IMR-90 (cell line): Measurements from ENCODE around the gene ZNF385B. TPM values are rescaled to one million over a fixed set of nuclear protein-coding genes. Genes with fewer than 3 reads are reported as not detected.

Experiments used
- ATAC-seq: fragments of 200-7000 bp; cut with Tn5 transposase; 2 replicates; pipeline ENCODE4 v1.9.1; 2020; ENCODE audit warnings: low read depth, mild to moderate bottlenecking, moderate library complexity
- BruUV-seq: library from RNA; stranded (reverse); fragments of 400-500 nt; replicated peaks from 2 replicates; lab custom pipeline; 2021; lab: Mats Ljungman, UMichigan
- CTCF ChIA-PET: fragments of 300-600 bp; formaldehyde crosslinking; extraction: SDS; loops from one replicate; lab custom pipeline; 2021; ENCODE audit warnings: antibody characterized with exemption; lab: Yijun Ruan, JAX
- POLR2A ChIA-PET: fragments of 300-600 bp; sonication (Branson Sonifier 250); formaldehyde crosslinking; loops from one replicate; lab custom pipeline; 2022; ENCODE audit warnings: antibody characterized with exemption; ENCODE audit not compliant: unreplicated experiment; lab: Charles Lee
- DNase-seq: peaks from one replicate; pipeline ENCODE4 v3.0.0; 2013
- H2AFZ ChIP-seq: replicated peaks from 2 replicates; pipeline ENCODE3; 2013; ENCODE audit warnings: low read length, mild to moderate bottlenecking; ENCODE audit not compliant: poor library complexity
- H2AK5ac ChIP-seq: 2 replicates; pipeline ENCODE4 v1.6.1; 2013; ENCODE audit warnings: low read depth, low read length, inconsistent platforms
- H2AK9ac ChIP-seq: replicated peaks from 2 replicates; pipeline ENCODE3; 2013; ENCODE audit warnings: mild to moderate bottlenecking, low read depth, low read length, moderate library complexity; ENCODE audit not compliant: poor library complexity
- H2BK120ac ChIP-seq: 2 replicates; pipeline ENCODE4 v1.6.1; 2013; ENCODE audit warnings: low read depth, low read length, inconsistent platforms
- H2BK15ac ChIP-seq: 3 replicates; pipeline ENCODE4 v1.6.1; 2013; ENCODE audit warnings: low read depth, low read length, inconsistent platforms
- H2BK20ac ChIP-seq: 2 replicates; pipeline ENCODE4 v1.6.1; 2013; ENCODE audit warnings: low read depth, mild to moderate bottlenecking, inconsistent platforms, low read length, moderate library complexity
- H2BK5ac ChIP-seq: 2 replicates; pipeline ENCODE4 v1.6.1; 2013; ENCODE audit warnings: mild to moderate bottlenecking, low read depth, low read length, inconsistent platforms; ENCODE audit not compliant: poor library complexity, severe bottlenecking
- H3K14ac ChIP-seq: replicated peaks from 2 replicates; pipeline ENCODE4 v1.6.1; 2013; ENCODE audit warnings: low read depth, low read length, inconsistent platforms
- H3K18ac ChIP-seq: 2 replicates; pipeline ENCODE4 v1.6.1; 2013; ENCODE audit warnings: low read depth, low read length, control low read depth
- H3K23ac ChIP-seq: 2 replicates; pipeline ENCODE4 v1.6.1; 2013; ENCODE audit warnings: low read depth, low read length, inconsistent platforms
- H3K27ac ChIP-seq: 2 replicates; pipeline ENCODE4 v1.5.1; 2013; ENCODE audit warnings: mild to moderate bottlenecking, control low read depth, low read length; ENCODE audit not compliant: insufficient read depth
- H3K27me3 ChIP-seq: 2 replicates; pipeline ENCODE4 v1.6.1; 2013; ENCODE audit warnings: low read length; ENCODE audit not compliant: control insufficient read depth, insufficient read depth
- H3K36me3 ChIP-seq: 2 replicates; pipeline ENCODE4 v1.6.1; 2013; ENCODE audit warnings: low read length, mixed read lengths; ENCODE audit not compliant: control insufficient read depth, insufficient read depth
- H3K4ac ChIP-seq: 2 replicates; pipeline ENCODE4 v1.6.1; 2013; ENCODE audit warnings: low read depth, low read length, inconsistent platforms
- H3K4me1 ChIP-seq: 2 replicates; pipeline ENCODE4 v1.6.1; 2013; ENCODE audit warnings: low read length, mixed read lengths; ENCODE audit not compliant: control insufficient read depth, insufficient read depth
- H3K4me2 ChIP-seq: 2 replicates; pipeline ENCODE4 v1.6.1; 2013; ENCODE audit warnings: low read depth, mild to moderate bottlenecking, control low read depth, low read length, moderate library complexity
- H3K4me3 ChIP-seq: 2 replicates; pipeline ENCODE4 v1.5.1; 2013; ENCODE audit warnings: low read depth, mild to moderate bottlenecking, control low read depth, low read length, moderate library complexity; ENCODE audit not compliant: insufficient read depth
- H3K56ac ChIP-seq: 2 replicates; pipeline ENCODE4 v1.6.1; 2013; ENCODE audit warnings: low read length, inconsistent platforms; ENCODE audit not compliant: insufficient read depth; ENCODE audit errors: extremely low read depth
- H3K79me1 ChIP-seq, 2 experiments: 2 replicates each; pipeline ENCODE4 v1.6.1; 2013; ENCODE audit warnings: low read length in 2 of 2, inconsistent platforms in 1 of 2, low read depth in 1 of 2
- H3K9ac ChIP-seq: 2 replicates; pipeline ENCODE4 v1.6.1; 2013; ENCODE audit warnings: low read depth, low read length, control low read depth
- H3K9me1 ChIP-seq: 2 replicates; pipeline ENCODE4 v1.6.1; 2013; ENCODE audit warnings: low read length, inconsistent platforms; ENCODE audit not compliant: insufficient read depth
- H3K9me3 ChIP-seq: 2 replicates; pipeline ENCODE4 v1.6.1; 2013; ENCODE audit warnings: low read length; ENCODE audit not compliant: control insufficient read depth, insufficient read depth
- H4K20me1 ChIP-seq: 2 replicates; pipeline ENCODE4 v1.6.1; 2013; ENCODE audit warnings: low read length, inconsistent platforms; ENCODE audit not compliant: insufficient read depth
- H4K5ac ChIP-seq: 2 replicates; pipeline ENCODE4 v1.6.1; 2013; ENCODE audit warnings: mild to moderate bottlenecking, low read depth, low read length, control low read depth
- H4K8ac ChIP-seq, 2 experiments: 2 replicates each; pipeline ENCODE4 v1.6.1; 2013; ENCODE audit warnings: low read depth in 2 of 2, low read length in 2 of 2, control low read depth in 1 of 2, inconsistent platforms in 1 of 2
- H4K91ac ChIP-seq: 2 replicates; pipeline ENCODE4 v1.6.1; 2013; ENCODE audit warnings: low read depth, low read length, inconsistent platforms; ENCODE audit not compliant: insufficient read depth
- BHLHE40 ChIP-seq: fragments of 150-350 bp; IDR thresholded peaks from 2 replicates; pipeline ENCODE4 v1.6.1; 2016; ENCODE audit warnings: mild to moderate bottlenecking, low read depth, low read length
- FOS ChIP-seq: fragments of 150-350 bp; IDR thresholded peaks from 2 replicates; pipeline ENCODE4 v1.6.1; 2016; ENCODE audit warnings: low read depth, low read length
- MAFK ChIP-seq: IDR thresholded peaks from 2 replicates; pipeline ENCODE4 v1.6.1; 2012; ENCODE audit warnings: low read depth, low read length, improper control_type of control experiment
- MXI1 ChIP-seq: IDR thresholded peaks from 2 replicates; pipeline ENCODE4 v1.6.1; 2012; ENCODE audit warnings: low read depth, mild to moderate bottlenecking, low read length, moderate library complexity, borderline replicate concordance
- RCOR1 ChIP-seq: IDR thresholded peaks from 2 replicates; pipeline ENCODE4 v1.6.1; 2012; ENCODE audit warnings: mild to moderate bottlenecking, low read length, improper control_type of control experiment; ENCODE audit not compliant: insufficient replicate concordance
- WGBS, 2 experiments: methylation state at CpG; one replicate each; pipeline versions ENCODE4 v1.1.5 to v1.1.7; 2013; ENCODE audit warnings: missing lambda C conversion rate in 2 of 2; ENCODE audit not compliant: insufficient read length in 1 of 2; ENCODE audit errors: extremely low coverage in 2 of 2; 5-methylcytosine and 5-hydroxymethylcytosine counted together
- dilution Hi-C: fragments of 300-500 bp; cut with HindIII; formaldehyde crosslinking; loops from one replicate; pipeline ENCODE4 v1.14.3; 2018; ENCODE audit warnings: low sequenced_read_pairs; ENCODE audit not compliant: unreplicated experiment
- in situ Hi-C: fragments of 300-500 bp; cut with MboI; formaldehyde crosslinking; loops from 3 replicates; pipeline ENCODE4 v1.14.3; 2019; ENCODE audit warnings: low sequenced_read_pairs, inconsistent platforms, mixed read lengths
- intact Hi-C: fragments of 100-400 bp; cut with micrococcal nuclease; formaldehyde crosslinking; loops from 2 replicates; pipeline ENCODE4 v1.10.0; 2022
- polyA plus RNA-seq, 3 experiments: library from polyadenylated mRNA; depleted of rRNA; stranded (reverse); fragments of >200 nt; gene quantifications; 2 replicates each; pipeline ENCODE4 v1.2.3, GENCODE V29; 2012; ENCODE audit warnings: low replicate concordance in 1 of 3
- total RNA-seq: library from RNA; depleted of rRNA; stranded (reverse); fragments of >200 nt; gene quantifications from 2 replicates; pipeline ENCODE4 v1.2.3, GENCODE V29; 2012
- TF ChIP-seq, protein P1 (sequence below): fragments of 150-350 bp; IDR thresholded peaks from 2 replicates; pipeline ENCODE4 v1.6.1; 2017; ENCODE audit warnings: mild to moderate bottlenecking, antibody characterized with exemption, low read length, low read depth

ZNF385B gene
- total and polyA plus RNA-seq, 2 of the 4 experiments (the other 2 are of a cell fraction), result not detected

DNA sequence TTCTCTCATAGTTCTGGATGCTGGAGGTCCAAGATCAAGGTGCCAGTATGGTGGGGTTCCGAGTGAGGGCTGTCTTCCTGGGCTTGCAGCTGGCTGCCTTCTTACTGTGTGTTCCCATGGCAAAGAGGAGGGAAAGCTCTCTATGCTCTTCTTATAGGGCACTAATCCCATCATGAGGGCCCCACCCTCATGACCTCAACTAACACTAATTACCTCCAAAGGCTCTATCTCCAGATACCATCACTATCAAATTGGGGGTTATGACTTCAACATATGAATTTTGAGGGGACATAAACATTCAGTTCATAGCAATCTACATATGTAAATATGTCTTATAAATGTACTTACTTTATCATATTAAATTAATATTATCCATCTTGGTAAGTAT lies 322.3 kb downstream of the ZNF385B start:
- no peaks in the 10 kb centered on the region for H4K20me1 ChIP-seq
- intact Hi-C loops, result no loop called here
- H3K56ac ChIP-seq, result no peak overlapping the region
- no peak overlapping the region for H2BK120ac ChIP-seq
- in situ Hi-C loops, result no loop called here
- H3K4ac ChIP-seq, result no peak overlapping the region
- no peak overlapping the region for H2AK9ac ChIP-seq
- H2AK5ac ChIP-seq, result no peak overlapping the region
- no peak overlapping the region for H3K23ac ChIP-seq
- H3K27me3 ChIP-seq, result no peaks in the 10 kb centered on the region
- H3K79me1 ChIP-seq, result no peaks in the 10 kb centered on the region
- H2AFZ ChIP-seq, result no peak overlapping the region
- H4K8ac ChIP-seq, result no peak overlapping the region
- no peaks in the 10 kb centered on the region for H3K36me3 ChIP-seq
- no peak overlapping the region for H3K18ac ChIP-seq
- no peak overlapping the region for H2BK15ac ChIP-seq
- no peak overlapping the region for H2BK20ac ChIP-seq
- no peak overlapping the region for H4K91ac ChIP-seq
- BruUV-seq, result no TSS peak
- no peak overlapping the region for H3K9ac ChIP-seq
- H3K4me3 ChIP-seq, result no peak overlapping the region
- peaks cover 2% of the 10 kb centered on the region for H3K9me3 ChIP-seq
- H2BK5ac ChIP-seq, result no peak overlapping the region
- H3K9me1 ChIP-seq, result no peaks in the 10 kb centered on the region
- H3K27ac ChIP-seq, result no peak overlapping the region
- H3K4me1 ChIP-seq, result no peaks in the 10 kb centered on the region
- no peak for ATAC-seq
- ChIA-PET POLR2A (no interaction called here), CTCF (no interaction called here)
- H4K5ac ChIP-seq, result no peak overlapping the region
- H3K14ac ChIP-seq, result no peak overlapping the region
- no peak overlapping the region for H3K4me2 ChIP-seq
- DNase-seq, result no peak
- dilution Hi-C loops, result no loop called here
- no peak for TF ChIP-seq MAFK
- TF ChIP-seq FOS, result no peak
- TF ChIP-seq, protein P1, sequence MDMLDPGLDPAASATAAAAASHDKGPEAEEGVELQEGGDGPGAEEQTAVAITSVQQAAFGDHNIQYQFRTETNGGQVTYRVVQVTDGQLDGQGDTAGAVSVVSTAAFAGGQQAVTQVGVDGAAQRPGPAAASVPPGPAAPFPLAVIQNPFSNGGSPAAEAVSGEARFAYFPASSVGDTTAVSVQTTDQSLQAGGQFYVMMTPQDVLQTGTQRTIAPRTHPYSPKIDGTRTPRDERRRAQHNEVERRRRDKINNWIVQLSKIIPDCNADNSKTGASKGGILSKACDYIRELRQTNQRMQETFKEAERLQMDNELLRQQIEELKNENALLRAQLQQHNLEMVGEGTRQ, result no peak
- no peak for TF ChIP-seq RCOR1
- TF ChIP-seq MXI1, result no peak
- no peak for TF ChIP-seq BHLHE40
- no CpG with 5 or more reads among the region's 1 CpG for WGBS, 2 experiments
